Right lobe of liver (tissue), 6 donors: ENCODE measurements around the gene VPREB3. TPM values are rescaled to one million over a fixed set of nuclear protein-coding genes. Genes with fewer than 3 reads are reported as not detected.
A peak's percentile ranks its signal among the peaks of the same experiment; 100 is the strongest.

ENCODE experiments used
- ATAC-seq, 4 donors: fragments of 200-7000 bp; cut with Tn5 transposase; one replicate each; pipeline ENCODE4 v1.9.1; 2020; ENCODE audit warnings: mild to moderate bottlenecking in 4 of 4, moderate library complexity in 4 of 4
- DNase-seq, 3 donors: peaks; one replicate each; pipeline ENCODE4 v3.0.0-alpha.2; 2020
- H3K27ac ChIP-seq, 3 donors: fragments of 200-600 bp; one replicate each; pipeline ENCODE4 v1.8.0; 2022
- H3K27me3 ChIP-seq, 2 donors: fragments of 200-600 bp; one replicate each; pipeline ENCODE4 v1.8.0; 2022
- H3K36me3 ChIP-seq, 4 donors: fragments of 200-600 bp; sonication (generic) in 1 of 4; one replicate each; pipeline versions ENCODE4 v1.5.1 to v1.8.0; 2017 to 2022; ENCODE audit warnings: control low read depth in 1 of 4
- H3K4me1 ChIP-seq, 4 donors: fragments of 200-600 bp; sonication (generic) in 1 of 4; one replicate each; pipeline versions ENCODE4 v1.5.1 to v1.8.0; 2017 to 2022; ENCODE audit warnings: control low read depth in 1 of 4
- H3K4me3 ChIP-seq, 3 donors: fragments of 200-600 bp; one replicate each; pipeline ENCODE4 v1.8.0; 2022
- H3K9me3 ChIP-seq, 4 donors: fragments of 200-600 bp; sonication (generic) in 1 of 4; one replicate each; pipeline versions ENCODE4 v1.5.1 to v1.8.0; 2017 to 2022; ENCODE audit warnings: control low read depth in 1 of 4
- POLR2A ChIP-seq: fragments of 450-650 bp; IDR thresholded peaks from one replicate; pipeline ENCODE4 v1.6.1; 2017; ENCODE audit warnings: antibody characterized with exemption, mild to moderate bottlenecking
- WGBS: methylation state at CpG from one replicate; pipeline ENCODE4 v1.1.6; 2018; ENCODE audit warnings: low coverage, low lambda C conversion rate; ENCODE audit not compliant: insufficient coverage; ENCODE audit errors: missing lambda C conversion rate; 5-methylcytosine and 5-hydroxymethylcytosine counted together
- intact Hi-C, 2 donors: fragments of 100-400 bp; cut with DNase I; formaldehyde crosslinking; loops; one replicate each; pipeline versions ENCODE4 v1.11.2 to v1.14.1; 2022
- total RNA-seq, 6 experiments: library from RNA; depleted of rRNA in 2 of 6; stranded (reverse); fragments of >200 nt in 2 of 6; fragmentation: NEBNext Ultra II Directional in 3 of 6; extraction: Animal tissue kit (Norgen Biotek cat#: 25700) in 3 of 6; gene quantifications; one replicate each; pipeline versions ENCODE4 v1.1.0 to v1.2.4, GENCODE V29; 2016 to 2023
- TF ChIP-seq, protein P1 (sequence below), 4 donors: fragments of 200-600 bp in 3 of 4; fragments of 450-650 bp in 1 of 4; IDR thresholded peaks; one replicate each; pipeline versions ENCODE4 v1.5.1 to v1.8.0; 2016 to 2022; ENCODE audit warnings: antibody characterized with exemption in 4 of 4, mild to moderate bottlenecking in 2 of 4
- donor health status: DM: no; HTN: yes; CAD: no.
- donor health status: DM: no; HTN: no; CAD: no.
- donor health status: DM: no; HTN: no; CAD: no.
- donor health status: DM: no; HTN: yes; CAD: no.
- donor health status: DM: no; HTN: yes; CAD: no.

The VPREB3 gene
- total RNA-seq, 6 experiments from 2014 or later: 0.59 to 3.9 (median 0.70) TPM; not detected in 1

DNA sequence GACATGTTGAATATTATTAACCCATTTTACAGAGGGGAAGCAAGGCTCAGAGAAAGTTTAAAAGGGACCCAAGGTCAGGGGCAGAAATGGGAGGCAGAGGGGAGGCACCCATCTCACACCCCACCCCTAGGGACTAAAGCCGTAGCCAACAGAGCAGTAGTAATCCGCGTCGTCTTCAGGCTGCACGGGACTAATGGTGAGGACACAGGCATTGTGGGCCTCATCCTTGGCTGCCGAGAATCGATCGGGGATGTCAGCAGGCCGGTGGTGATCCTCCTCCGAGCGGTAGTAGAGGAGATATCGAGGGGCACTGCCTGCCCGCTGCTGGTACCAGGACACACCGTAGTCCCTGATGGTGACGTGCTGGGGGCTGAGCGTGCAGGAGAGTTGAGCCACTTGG lies 1.5 kb downstream of the VPREB3 start:
- no peaks in the 10 kb centered on the region for H3K9me3 ChIP-seq
- H3K27me3 ChIP-seq: no peaks in the 10 kb centered on the region
- intact Hi-C loops: no loop called here
- no peak overlapping the region for H3K27ac ChIP-seq
- no peaks in the 10 kb centered on the region for H3K4me1 ChIP-seq
- H3K4me3 ChIP-seq: no peak overlapping the region
- ATAC-seq: no peak
- WGBS: 87% methylated on average over 3 of the region's 16 CpGs
- no peaks in the 10 kb centered on the region for H3K36me3 ChIP-seq
- TF ChIP-seq, protein P1, sequence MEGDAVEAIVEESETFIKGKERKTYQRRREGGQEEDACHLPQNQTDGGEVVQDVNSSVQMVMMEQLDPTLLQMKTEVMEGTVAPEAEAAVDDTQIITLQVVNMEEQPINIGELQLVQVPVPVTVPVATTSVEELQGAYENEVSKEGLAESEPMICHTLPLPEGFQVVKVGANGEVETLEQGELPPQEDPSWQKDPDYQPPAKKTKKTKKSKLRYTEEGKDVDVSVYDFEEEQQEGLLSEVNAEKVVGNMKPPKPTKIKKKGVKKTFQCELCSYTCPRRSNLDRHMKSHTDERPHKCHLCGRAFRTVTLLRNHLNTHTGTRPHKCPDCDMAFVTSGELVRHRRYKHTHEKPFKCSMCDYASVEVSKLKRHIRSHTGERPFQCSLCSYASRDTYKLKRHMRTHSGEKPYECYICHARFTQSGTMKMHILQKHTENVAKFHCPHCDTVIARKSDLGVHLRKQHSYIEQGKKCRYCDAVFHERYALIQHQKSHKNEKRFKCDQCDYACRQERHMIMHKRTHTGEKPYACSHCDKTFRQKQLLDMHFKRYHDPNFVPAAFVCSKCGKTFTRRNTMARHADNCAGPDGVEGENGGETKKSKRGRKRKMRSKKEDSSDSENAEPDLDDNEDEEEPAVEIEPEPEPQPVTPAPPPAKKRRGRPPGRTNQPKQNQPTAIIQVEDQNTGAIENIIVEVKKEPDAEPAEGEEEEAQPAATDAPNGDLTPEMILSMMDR (IDR thresholded peaks at IDR 0.05): no peak
- TF ChIP-seq POLR2A: no peak
- DNase-seq: no peak

DNA sequence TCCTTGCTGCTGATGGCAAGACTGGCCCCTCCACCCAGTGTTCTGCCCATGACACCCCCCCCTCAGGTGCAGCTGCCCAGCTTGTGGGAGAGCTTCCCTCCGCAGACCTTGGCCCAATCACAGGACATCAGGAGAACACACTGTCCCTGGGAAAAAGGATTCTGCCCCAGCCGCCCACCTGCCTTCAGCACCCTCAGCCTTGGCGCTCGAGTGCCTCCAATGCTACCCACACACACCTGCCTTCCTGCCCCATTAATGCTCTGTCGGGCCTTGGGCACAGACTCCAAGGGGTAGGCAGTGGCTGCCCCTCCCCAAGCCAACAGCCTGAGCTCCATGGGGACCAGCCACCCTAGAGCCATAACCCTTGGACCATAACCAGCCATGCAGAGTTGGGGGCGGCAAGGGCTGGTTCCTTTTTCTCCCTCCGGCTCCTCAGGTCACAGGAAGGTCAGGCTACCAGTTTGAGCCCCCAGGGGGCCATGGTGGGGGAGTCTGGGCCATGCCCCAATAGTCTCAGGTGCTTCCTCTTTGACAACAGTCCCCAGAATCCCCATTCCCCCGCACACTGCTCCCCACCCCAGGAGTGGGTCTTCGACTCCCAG lies 2.0 kb downstream of the VPREB3 start:
- no peak for ATAC-seq
- TF ChIP-seq, protein P1 (IDR thresholded peaks at IDR 0.05): no peak
- TF ChIP-seq POLR2A: no peak
- Histone ChIP-seq H3K4me3 (no peak overlapping the region), H3K27ac (no peak overlapping the region), H3K4me1 (no peaks in the 10 kb centered on the region), H3K27me3 (no peaks in the 10 kb centered on the region), H3K36me3 (no peaks in the 10 kb centered on the region), H3K9me3 (no peaks in the 10 kb centered on the region)
- intact Hi-C loops: no loop called here
- DNase-seq: no peak
- WGBS: 96% methylated on average over 5 of the region's 9 CpGs

DNA sequence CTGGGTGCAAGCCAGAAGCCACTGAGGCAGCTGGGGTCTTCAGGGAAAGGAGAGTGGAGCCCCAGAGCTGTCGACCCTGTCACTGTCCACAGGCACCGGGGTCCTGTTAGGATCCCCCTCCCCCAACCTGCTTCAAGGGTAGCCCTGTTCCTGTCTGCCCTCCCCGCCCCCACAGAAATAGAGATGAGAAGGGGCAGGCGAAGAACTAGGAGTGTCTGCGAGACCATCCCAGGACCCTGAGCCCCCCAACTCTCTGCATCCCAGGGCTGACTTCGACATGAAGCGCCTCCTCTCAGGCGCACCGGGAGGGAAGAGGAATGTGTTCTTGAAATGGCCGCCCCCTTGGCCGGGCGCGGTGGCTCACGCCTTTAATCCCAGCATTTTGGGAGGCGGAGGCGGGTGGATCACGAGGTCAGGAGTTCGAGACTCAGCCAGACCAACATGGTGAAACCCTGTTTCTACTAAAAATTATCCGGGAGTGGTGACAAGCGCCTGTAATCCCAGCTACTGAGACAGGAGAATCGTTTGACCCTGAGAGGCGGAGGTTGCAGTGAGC lies 2.7 kb downstream of the VPREB3 start:
- H3K27ac ChIP-seq: peak overlapping the region; percentile 51 to 82 (median 80)
- H3K4me3 ChIP-seq: peak overlapping the region; percentile 59 to 69 (median 63)
- no peaks in the 10 kb centered on the region for H3K9me3 ChIP-seq
- WGBS: 25% methylated on average over 7 of the region's 22 CpGs
- intact Hi-C loops: no loop called here
- no peaks in the 10 kb centered on the region for H3K36me3 ChIP-seq
- TF ChIP-seq POLR2A: no peak
- TF ChIP-seq, protein P1 (IDR thresholded peaks at IDR 0.05): no peak
- DNase-seq (no peak), ATAC-seq (peak; percentile 42 to 47 (median 44))
- no peaks in the 10 kb centered on the region for H3K27me3 ChIP-seq
- no peaks in the 10 kb centered on the region for H3K4me1 ChIP-seq

DNA sequence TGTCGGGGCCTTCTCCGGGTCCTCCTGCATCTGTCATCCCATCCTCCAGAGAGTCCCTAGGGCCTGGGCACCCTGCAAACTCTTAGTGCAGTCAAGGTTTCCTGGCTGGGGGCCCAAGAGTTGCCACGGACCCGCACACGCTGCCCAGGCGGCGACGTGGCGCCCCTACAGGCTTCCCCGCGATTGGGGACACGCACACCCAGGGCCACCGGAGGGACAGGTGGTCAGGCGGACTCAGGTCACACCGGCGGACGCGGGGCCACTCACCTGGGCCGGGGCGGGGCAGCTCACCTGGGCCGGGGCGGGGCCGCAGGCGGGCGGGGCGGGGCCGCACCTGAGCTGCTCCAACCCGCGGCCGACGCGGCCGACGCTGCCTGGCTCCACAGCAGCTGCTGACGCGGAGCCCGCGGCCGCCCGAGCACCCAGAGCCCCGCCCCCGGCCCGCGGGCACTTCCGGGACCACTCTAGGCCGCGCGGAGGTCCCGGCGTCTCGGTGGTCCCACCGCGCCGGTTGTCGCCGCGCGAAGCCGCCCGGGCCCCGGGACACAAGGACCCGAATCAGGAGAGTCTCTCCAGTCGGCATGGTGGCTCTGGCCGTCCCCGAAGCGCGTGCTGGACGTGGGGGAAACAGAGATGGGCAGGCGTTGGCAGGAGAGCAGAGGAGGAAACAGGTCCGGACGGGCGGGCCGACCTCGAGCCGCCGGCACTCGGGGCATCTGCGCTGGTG lies 3.3 kb downstream of the VPREB3 start, which contains the start of gene ZNF70:
ZNF70 (minus strand) TSS at position 399 of the 727 bp plus-strand sequence. CDS start 5,972 bp downstream, outside the sequence.
- ATAC-seq (peak; percentile 92 to 98 (median 96)), DNase-seq (peak; percentile 88 to 92 (median 91))
- 2% methylated on average over 9 of the region's 78 CpGs for WGBS
- H3K27ac ChIP-seq: peak within 1 kb of the TSS; percentile 51 to 82 (median 80)
- no peaks in the 10 kb centered on the region for H3K27me3 ChIP-seq
- no peaks in the 10 kb centered on the region for H3K36me3 ChIP-seq
- intact Hi-C loops: no loop called here
- TF ChIP-seq, protein P1 (IDR thresholded peaks at IDR 0.05): peak in 1 of 4 donors; percentile 7
- TF ChIP-seq POLR2A: peak; percentile 76
- H3K4me3 ChIP-seq: peak within 1 kb of the TSS; percentile 59 to 69 (median 63)
- H3K9me3 ChIP-seq: no peaks in the 10 kb centered on the region
- H3K4me1 ChIP-seq: no peaks in the 10 kb centered on the region
